Activated naive CD8-positive, alpha-beta T cell treated with anti-CD3 and anti-CD28 coated beads for 36 hours (primary cell): ENCODE measurements around the gene NEXMIF. TPM values are rescaled to one million over a fixed set of nuclear protein-coding genes. Genes with fewer than 3 reads are reported as not detected.
"Not testable (repeated sequence)": the region's sequence is repeated elsewhere in the genome, so short reads cannot be mapped to it uniquely, and the experiment has no call there.

Experiments used
- DNase-seq: peaks from one replicate; pipeline ENCODE4 v3.0.0; 2021
- H3K27ac Mint-ChIP-seq: one replicate; pipeline ENCODE4 v1.8.0; 2022; ENCODE audit warnings: mild to moderate bottlenecking, moderate library complexity, mixed read lengths
- H3K27me3 Mint-ChIP-seq: one replicate; pipeline ENCODE4 v1.8.0; 2022; ENCODE audit warnings: mild to moderate bottlenecking, mixed read lengths
- H3K36me3 Mint-ChIP-seq: one replicate; pipeline ENCODE4 v1.8.0; 2021; ENCODE audit warnings: mild to moderate bottlenecking, mixed read lengths
- H3K4me1 Mint-ChIP-seq: one replicate; pipeline ENCODE4 v1.8.0; 2021; ENCODE audit warnings: mixed read lengths
- H3K4me3 Mint-ChIP-seq: one replicate; pipeline ENCODE4 v1.8.0; 2022; ENCODE audit warnings: mild to moderate bottlenecking, moderate library complexity, mixed read lengths
- H3K9me3 Mint-ChIP-seq: one replicate; pipeline ENCODE4 v1.8.0; 2022; ENCODE audit warnings: mixed read lengths
- total RNA-seq, 2 experiments: library from RNA; stranded (reverse); gene quantifications; one replicate each; pipeline ENCODE4 v1.2.3, GENCODE V29; 2021

The NEXMIF gene
- total RNA-seq, 2 experiments from 2014 or later = 0.48 to 1.1 TPM

DNA sequence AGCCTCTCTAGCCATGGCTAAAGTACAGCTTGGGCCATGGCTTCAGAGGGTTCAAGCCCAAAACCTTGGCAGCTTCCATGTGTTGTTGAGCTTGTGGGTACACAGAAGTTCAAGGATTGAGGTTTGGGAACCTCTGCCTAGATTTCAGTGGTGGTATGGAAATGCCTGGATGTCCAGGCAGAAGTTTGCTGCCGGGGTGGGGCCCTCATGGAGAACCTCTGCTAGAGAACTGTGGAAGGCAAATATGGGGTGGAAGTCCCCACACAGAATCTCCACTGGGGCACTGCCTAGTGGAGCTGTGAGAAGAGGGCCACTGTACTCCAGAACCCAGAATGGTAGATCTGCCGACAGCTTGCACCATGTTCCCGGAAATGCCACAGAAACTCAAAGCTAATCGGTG is 59.5 kb downstream of the NEXMIF start:
- Mint-ChIP-seq H3K9me3 (peaks cover 17% of the 10 kb centered on the region), H3K36me3 (peaks cover 15% of the 10 kb centered on the region)

DNA sequence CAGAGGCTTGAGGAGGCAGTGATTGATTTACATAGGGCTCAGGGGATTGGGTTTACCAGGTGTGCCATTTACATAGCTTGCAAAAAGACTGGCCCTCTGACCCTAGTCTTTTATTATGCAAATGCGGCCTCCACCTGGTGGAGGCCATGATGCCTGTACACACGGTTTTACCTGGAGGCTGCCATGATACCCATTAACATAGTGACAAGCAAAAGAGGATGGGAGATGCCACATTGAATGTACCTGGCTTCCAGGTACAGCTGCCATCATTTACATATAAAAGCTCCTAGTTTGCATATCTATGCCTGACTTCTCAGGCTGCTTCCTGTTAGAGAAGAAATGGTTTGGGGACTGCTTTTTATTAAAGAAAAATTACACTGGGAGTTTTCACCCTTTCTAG is 72.0 kb downstream of the NEXMIF start:
- Mint-ChIP-seq H3K36me3 (peaks cover 19% of the 10 kb centered on the region), H3K4me3 (no peak overlapping the region), H3K9me3 (peaks cover 28% of the 10 kb centered on the region), H3K4me1 (no peaks in the 10 kb centered on the region), H3K27ac (no peak overlapping the region), H3K27me3 (no peaks in the 10 kb centered on the region)
- no peak for DNase-seq

More for the DNA sequence above, 59.5 kb downstream of the NEXMIF start:
- H3K27ac Mint-ChIP-seq = no peak overlapping the region
- DNase-seq = no peak
- H3K27me3 Mint-ChIP-seq = no peaks in the 10 kb centered on the region
- no peaks in the 10 kb centered on the region for H3K4me1 Mint-ChIP-seq
- no peak overlapping the region for H3K4me3 Mint-ChIP-seq

DNA sequence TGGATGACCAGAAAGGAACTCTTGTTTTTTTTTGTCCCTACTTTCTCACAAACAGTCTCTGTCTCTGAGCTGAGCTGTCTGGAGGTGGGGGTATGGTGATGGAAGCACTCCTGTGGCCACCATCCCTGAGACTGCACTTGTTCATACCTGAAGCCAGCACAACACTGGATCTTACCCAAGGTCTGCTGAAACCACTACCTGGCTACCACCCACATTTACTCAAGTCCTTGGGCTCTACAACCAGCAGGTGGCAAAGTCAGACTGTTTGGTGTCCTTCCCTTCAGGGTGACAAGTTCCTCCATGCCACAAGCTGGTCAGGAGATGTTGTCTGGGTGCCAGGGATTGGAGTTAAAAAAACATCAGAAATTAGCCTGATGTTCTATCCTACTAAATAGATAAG is 89.7 kb downstream of the NEXMIF start:
- DNase-seq = no peak
- H3K4me1 Mint-ChIP-seq = no peaks in the 10 kb centered on the region
- no peaks in the 10 kb centered on the region for H3K36me3 Mint-ChIP-seq
- no peak overlapping the region for H3K4me3 Mint-ChIP-seq
- peaks cover 3% of the 10 kb centered on the region for H3K27me3 Mint-ChIP-seq
- H3K9me3 Mint-ChIP-seq = no peaks in the 10 kb centered on the region
- H3K27ac Mint-ChIP-seq = no peak overlapping the region

DNA sequence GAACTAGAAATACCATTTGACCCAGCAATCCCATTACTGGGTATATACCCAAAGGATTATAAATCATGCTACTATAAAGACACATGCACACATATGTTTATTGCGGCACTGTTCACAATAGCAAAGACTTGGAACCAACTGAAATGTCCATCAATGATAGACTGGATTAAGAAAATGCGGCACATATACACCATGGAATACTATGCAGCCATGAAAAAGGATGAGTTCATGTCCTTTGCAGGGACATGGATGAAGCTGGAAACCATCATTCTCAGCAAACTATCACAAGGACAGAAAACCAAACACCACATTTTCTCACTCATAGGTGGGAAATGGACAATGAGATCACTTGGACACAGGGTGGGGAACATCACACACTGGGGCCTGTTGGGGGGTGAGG is 105.5 kb downstream of the NEXMIF start:
- H3K4me1 Mint-ChIP-seq, H3K27me3 Mint-ChIP-seq, H3K36me3 Mint-ChIP-seq, DNase-seq, H3K27ac Mint-ChIP-seq, H3K4me3 Mint-ChIP-seq, H3K9me3 Mint-ChIP-seq: not testable (repeated sequence)

DNA sequence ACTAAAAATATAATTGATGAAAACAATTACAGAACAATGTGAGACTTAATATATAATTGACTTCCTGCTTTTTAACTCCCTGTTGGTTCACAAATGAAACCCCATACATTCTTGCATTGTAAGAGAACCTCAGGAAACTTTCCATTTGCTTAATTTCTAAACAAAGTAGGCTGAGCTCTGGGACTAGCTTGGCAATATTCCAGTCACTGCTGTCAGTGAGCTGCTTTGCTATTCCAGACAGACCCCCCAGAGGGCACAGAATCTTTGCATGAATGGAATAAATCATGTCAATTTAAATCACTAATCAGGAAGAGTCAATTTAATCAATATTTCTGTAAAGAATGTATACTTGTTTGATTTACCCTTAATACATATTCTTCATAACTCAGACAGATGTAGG is 110.6 kb downstream of the NEXMIF start:
- DNase-seq = no peak
- peaks cover 2% of the 10 kb centered on the region for H3K36me3 Mint-ChIP-seq
- no peak overlapping the region for H3K27ac Mint-ChIP-seq
- no peaks in the 10 kb centered on the region for H3K4me1 Mint-ChIP-seq
- no peaks in the 10 kb centered on the region for H3K27me3 Mint-ChIP-seq
- no peak overlapping the region for H3K4me3 Mint-ChIP-seq
- no peaks in the 10 kb centered on the region for H3K9me3 Mint-ChIP-seq

DNA sequence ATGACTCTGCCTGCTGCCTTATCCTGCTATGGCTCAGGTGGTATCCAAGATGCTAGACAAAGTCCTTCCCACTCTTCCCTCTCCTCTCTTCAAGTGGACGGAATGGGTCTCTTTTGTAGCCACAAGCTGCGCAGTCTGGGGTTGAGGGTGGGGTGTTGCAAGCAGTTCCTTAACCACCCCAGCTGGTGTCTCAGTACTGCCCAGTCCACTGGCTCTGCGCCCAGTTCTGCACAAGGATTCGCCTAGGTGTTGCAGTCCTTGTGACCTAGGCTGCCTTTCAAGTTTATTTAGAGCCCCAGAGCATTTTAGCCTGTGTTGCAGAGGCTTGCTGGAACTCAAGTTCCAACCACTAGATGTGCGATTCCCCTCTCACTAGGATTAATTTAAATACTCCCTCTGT is 120.7 kb downstream of the NEXMIF start:
- DNase-seq = no peak
- peaks cover 1% of the 10 kb centered on the region for H3K36me3 Mint-ChIP-seq
- no peaks in the 10 kb centered on the region for H3K27me3 Mint-ChIP-seq
- no peak overlapping the region for H3K27ac Mint-ChIP-seq
- no peaks in the 10 kb centered on the region for H3K4me1 Mint-ChIP-seq
- no peaks in the 10 kb centered on the region for H3K9me3 Mint-ChIP-seq
- H3K4me3 Mint-ChIP-seq = no peak overlapping the region

DNA sequence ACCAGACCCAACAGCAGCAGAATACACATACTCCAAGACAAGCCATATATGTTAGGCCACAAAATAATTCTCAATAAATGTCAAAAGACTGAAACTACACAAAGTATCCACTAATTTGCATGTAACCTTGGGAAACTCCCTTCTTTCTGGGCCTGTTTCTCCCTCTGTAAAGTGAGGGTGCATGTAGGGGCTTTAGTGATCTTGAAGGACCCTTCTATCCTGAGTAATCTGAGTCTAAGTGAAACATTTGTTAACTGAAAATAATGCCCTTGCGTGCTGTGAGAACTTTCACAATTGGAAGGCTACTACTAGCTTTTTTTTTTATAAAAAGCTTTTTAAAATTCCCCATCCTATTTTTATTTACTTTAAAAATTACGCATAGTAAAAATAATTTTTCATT is 125.2 kb downstream of the NEXMIF start:
- Mint-ChIP-seq H3K27me3 (no peaks in the 10 kb centered on the region), H3K4me3 (no peak overlapping the region), H3K27ac (no peak overlapping the region), H3K36me3 (peaks cover 6% of the 10 kb centered on the region), H3K4me1 (no peaks in the 10 kb centered on the region), H3K9me3 (no peaks in the 10 kb centered on the region)
- DNase-seq = no peak

DNA sequence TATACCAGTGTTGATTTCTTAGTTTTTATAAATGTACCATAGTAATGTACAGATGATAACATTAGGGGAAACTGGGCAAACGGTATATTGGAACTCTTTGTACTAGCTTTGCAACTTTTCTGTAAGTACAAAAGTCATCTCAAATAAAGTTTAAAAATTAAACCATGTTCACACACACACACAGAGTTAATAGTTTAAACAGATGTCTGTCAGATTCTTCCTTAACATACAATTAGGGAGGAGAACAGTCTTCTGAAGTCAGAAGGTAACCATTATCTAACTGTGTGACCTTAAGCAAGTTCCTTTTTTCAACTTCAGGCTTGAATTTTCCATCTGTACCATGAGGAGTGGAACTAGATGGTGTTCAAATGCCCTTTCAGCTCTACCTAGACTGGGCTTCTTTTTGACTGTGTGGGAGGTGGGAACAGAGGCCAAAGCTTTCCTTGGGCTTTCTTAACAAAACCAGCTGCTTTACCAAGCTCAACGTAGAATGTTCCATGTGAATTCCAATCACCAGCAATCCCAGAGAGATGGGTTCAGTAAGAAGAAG is 127.8 kb downstream of the NEXMIF start:
- DNase-seq = no peak
- H3K27me3 Mint-ChIP-seq = no peaks in the 10 kb centered on the region
- H3K36me3 Mint-ChIP-seq = peaks cover 6% of the 10 kb centered on the region
- H3K27ac Mint-ChIP-seq = no peak overlapping the region
- H3K9me3 Mint-ChIP-seq = no peaks in the 10 kb centered on the region
- no peak overlapping the region for H3K4me3 Mint-ChIP-seq
- H3K4me1 Mint-ChIP-seq = no peaks in the 10 kb centered on the region

DNA sequence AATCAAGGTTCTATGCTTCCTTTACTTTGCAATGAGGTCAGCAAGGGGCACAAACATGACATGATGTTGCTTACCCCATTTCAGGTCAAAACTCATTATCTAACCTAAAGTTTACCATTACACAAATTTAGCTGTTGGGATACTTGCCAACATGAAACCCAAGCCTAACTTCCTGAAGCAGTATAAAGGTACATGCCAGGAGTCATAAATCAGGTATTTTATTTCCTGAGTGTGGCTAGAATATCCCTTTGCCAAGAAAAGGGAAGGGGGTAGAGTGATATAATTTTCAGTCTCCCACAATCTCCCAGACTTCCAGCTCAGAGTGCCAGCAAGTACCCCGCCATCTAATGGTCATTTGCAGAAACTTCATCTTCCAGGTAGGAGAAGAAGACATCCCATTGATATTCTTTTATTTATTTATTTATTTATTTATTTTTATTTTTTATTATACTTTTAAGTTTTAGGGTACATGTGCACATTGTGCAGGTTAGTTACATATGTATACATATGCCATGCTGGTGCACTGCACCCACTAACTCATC is 136.6 kb downstream of the NEXMIF start:
- no peaks in the 10 kb centered on the region for H3K36me3 Mint-ChIP-seq
- no peaks in the 10 kb centered on the region for H3K4me1 Mint-ChIP-seq
- H3K4me3 Mint-ChIP-seq = no peak overlapping the region
- H3K27me3 Mint-ChIP-seq = no peaks in the 10 kb centered on the region
- H3K27ac Mint-ChIP-seq = no peak overlapping the region
- no peak for DNase-seq
- no peaks in the 10 kb centered on the region for H3K9me3 Mint-ChIP-seq

DNA sequence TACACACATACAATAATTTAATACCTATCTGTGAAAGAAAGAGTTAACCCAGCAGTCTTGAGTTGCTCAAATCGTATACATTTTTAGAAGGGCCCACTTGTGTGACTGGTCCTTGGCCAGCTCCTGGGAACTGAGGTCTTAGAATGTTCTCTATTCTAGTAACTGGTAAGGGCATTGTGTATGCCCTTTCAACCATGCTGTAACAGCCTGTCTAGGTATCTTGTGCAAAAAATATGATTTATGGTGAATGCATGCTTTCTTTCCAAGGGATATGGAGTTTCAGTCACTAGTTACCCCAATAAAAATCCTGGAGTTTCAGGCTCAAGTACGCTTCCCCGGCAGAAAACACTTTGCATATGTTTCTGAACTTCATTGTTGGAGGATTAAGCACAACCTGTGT is 140.6 kb downstream of the NEXMIF start:
- Mint-ChIP-seq H3K4me3 (no peak overlapping the region), H3K4me1 (peaks cover 3% of the 10 kb centered on the region), H3K27ac (no peak overlapping the region), H3K9me3 (no peaks in the 10 kb centered on the region), H3K27me3 (no peaks in the 10 kb centered on the region), H3K36me3 (no peaks in the 10 kb centered on the region)
- no peak for DNase-seq

DNA sequence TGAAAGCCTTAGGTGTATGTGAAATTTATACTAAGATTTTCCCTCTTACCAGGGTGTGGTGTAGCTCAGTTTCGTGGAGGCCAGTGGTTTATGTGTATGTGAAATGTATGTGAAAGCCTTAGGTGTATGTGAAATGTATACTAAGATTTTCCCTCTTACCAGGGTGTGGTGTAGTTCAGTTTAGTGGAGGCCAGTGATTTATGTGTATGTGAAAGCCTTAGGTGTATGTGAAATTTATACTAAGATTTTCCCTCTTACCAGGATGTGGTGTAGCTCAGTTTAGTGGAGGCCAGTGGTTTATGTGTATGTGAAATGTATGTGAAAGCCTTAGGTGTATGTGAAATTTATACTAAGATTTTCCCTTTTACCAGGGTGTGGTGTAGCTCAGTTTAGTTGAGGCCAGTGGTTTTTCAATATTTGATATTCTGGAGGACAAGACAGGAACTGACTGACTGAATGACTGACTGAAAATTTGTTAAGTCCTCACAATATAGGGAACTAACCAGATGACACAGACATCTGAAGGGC is 143.7 kb downstream of the NEXMIF start:
- DNase-seq = no peak
- Mint-ChIP-seq H3K27me3 (no peaks in the 10 kb centered on the region), H3K4me3 (no peak overlapping the region), H3K4me1 (peaks cover 3% of the 10 kb centered on the region), H3K9me3 (no peaks in the 10 kb centered on the region), H3K27ac (no peak overlapping the region), H3K36me3 (no peaks in the 10 kb centered on the region)

DNA sequence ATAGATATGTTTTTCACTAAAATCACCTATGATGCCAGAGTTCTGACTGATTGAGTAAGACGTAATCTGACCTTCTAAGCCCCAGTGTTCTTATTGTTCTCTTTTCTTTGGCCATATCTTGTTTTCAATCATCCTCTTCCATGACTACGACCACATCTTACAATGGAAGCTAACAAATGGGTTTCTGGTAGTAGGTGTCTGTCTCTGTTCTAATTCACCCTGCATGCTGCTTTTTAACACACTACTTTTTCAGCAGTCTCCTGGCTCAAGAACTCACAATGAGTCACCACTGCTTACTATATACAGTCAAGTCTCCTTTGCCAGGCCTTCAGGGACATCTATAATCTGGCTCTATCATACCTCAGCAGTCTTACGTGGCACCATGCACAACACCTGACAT is 146.1 kb downstream of the NEXMIF start:
- Mint-ChIP-seq H3K4me1 (peaks cover 3% of the 10 kb centered on the region), H3K36me3 (no peaks in the 10 kb centered on the region), H3K4me3 (no peak overlapping the region), H3K27me3 (no peaks in the 10 kb centered on the region), H3K27ac (no peak overlapping the region), H3K9me3 (no peaks in the 10 kb centered on the region)
- no peak for DNase-seq

DNA sequence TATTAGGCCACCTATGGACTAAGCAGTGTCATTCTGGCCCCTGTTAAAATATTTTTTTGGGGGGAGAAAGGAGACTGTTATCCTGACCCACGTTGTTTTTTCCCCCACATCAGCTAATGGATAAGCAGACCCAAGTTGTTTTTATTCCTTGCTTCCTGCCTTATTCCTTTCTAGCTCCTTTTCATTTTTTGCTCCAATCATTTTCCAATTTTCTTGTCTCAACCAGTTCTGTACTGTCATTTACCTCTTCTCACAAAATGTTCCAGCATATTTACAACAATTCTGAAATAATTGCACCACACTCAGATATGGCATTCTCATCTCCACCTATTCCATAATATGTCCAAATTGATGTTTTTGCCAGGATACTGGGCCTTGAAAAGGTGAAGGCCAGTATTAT is 150.3 kb downstream of the NEXMIF start:
- no peak overlapping the region for H3K4me3 Mint-ChIP-seq
- no peak for DNase-seq
- no peaks in the 10 kb centered on the region for H3K36me3 Mint-ChIP-seq
- no peaks in the 10 kb centered on the region for H3K27me3 Mint-ChIP-seq
- H3K27ac Mint-ChIP-seq = no peak overlapping the region
- H3K9me3 Mint-ChIP-seq = no peaks in the 10 kb centered on the region
- no peaks in the 10 kb centered on the region for H3K4me1 Mint-ChIP-seq

DNA sequence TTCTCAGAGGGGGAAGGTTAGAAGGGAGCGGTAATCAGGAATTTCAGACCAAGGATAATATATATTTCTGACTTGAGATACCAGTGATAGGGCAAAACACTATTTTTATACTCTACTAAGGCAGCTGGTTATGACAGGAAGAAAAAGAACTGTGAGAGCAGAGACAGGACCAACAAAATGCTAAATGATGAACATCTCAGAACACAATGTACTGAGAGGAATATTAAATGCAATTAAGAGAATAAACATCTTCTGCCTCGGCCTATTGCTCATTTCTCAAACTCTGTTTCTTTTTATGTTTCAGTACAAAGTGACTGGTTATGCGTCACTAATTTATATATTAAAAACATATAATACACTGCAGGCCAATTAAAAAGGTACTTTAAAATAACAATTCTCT is 188.8 kb downstream of the NEXMIF start:
- no peaks in the 10 kb centered on the region for H3K4me1 Mint-ChIP-seq
- no peak overlapping the region for H3K27ac Mint-ChIP-seq
- H3K36me3 Mint-ChIP-seq = no peaks in the 10 kb centered on the region
- no peak overlapping the region for H3K4me3 Mint-ChIP-seq
- H3K27me3 Mint-ChIP-seq = no peaks in the 10 kb centered on the region
- DNase-seq = no peak
- no peaks in the 10 kb centered on the region for H3K9me3 Mint-ChIP-seq

DNA sequence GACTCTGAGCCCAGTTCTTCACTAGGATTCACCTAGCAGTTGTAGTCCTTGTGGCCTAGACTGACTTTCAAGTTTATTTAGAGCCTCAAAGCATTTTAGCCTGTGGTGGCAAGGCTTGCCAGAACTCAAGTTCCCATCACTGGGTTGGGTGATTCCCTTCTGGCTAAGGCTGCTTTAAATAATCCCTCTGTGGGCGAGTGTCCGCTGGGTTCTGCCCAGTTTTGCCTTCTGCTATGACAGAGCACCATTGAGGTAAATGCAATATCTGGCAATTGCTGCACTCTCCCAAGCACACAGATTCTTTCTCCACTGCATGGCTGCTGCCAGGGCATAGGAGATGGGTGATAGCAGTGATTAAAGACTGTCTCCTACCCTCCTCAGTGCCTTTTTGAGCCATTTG is 220.0 kb downstream of the NEXMIF start:
- no peak for DNase-seq
- H3K36me3 Mint-ChIP-seq = no peaks in the 10 kb centered on the region
- H3K4me3 Mint-ChIP-seq = no peak overlapping the region

DNA sequence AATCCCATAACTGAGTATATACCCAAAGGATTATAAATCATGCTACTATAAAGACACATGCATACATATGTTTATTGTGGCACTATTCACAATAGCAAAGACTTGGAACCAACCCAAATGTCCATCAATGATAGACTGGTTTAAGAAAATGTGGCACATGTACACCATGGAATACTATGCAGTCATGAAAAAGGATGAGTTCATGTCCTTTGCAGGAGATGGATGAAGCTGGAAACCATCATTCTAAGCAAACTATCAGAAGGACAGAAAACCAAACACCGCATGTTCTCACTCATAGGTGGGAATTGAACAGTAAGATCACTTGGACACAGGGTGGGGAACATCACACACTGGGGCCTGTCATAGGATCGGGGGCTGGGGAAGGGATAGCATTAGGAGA is 223.9 kb downstream of the NEXMIF start:
- H3K27ac Mint-ChIP-seq, H3K4me3 Mint-ChIP-seq, H3K9me3 Mint-ChIP-seq, H3K36me3 Mint-ChIP-seq, DNase-seq, H3K4me1 Mint-ChIP-seq, H3K27me3 Mint-ChIP-seq: not testable (repeated sequence)

More for the DNA sequence above, 220.0 kb downstream of the NEXMIF start:
- H3K4me1 Mint-ChIP-seq = no peaks in the 10 kb centered on the region
- no peak overlapping the region for H3K27ac Mint-ChIP-seq
- H3K9me3 Mint-ChIP-seq = peaks cover 2% of the 10 kb centered on the region
- peaks cover 3% of the 10 kb centered on the region for H3K27me3 Mint-ChIP-seq
